ENCODE data around the gene EPM2A.
"Not testable (repeated sequence)": the region's sequence is repeated elsewhere in the genome, so short reads cannot be mapped to it uniquely, and the experiment has no call there.

Gene EPM2A

DNA sequence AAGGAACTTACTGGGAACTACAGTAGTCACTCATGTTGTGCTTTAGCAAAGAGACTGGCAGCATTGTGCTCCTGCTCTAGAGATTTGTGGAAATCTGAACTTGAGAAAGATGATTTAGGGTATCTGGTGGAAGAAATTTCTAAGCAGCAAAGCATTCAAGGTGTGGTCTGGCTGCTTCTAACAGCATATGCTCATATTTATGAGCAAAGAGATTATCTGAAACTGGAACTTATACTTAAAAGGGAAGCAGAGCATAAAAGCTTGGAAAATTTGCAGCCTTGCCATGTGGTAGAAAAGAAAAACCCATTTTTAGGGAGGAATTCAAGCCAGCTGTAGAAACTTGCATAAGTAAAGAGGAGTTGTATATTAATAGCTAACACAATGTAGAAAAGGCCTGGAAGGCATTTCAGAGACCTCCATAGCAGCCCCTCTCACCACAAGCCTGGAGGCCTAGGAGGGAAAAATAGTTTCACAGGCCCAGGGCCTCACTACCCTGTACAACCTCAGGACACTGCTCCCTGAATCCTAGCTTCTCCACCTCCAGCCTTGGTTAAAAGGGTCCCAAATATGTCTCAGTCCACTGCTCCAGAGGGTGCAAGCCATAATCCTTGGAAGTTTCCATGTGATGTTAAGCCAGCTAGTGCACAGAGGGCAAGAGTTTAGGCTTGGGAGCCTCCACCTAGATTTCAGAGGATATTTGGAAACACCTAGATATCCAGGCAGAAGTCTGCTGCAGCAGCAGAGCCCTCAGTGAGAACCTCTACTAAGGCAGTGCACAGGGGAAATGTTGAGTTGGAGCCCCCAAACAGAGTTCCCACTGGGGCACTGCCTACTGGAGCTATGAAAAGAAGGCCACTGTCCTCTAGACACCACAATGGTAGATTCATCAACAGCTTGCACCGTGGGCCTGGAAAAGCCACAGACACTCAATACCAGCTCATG lies 6.6 kb downstream of the EPM2A start:
- DNase-seq = no peak

DNA sequence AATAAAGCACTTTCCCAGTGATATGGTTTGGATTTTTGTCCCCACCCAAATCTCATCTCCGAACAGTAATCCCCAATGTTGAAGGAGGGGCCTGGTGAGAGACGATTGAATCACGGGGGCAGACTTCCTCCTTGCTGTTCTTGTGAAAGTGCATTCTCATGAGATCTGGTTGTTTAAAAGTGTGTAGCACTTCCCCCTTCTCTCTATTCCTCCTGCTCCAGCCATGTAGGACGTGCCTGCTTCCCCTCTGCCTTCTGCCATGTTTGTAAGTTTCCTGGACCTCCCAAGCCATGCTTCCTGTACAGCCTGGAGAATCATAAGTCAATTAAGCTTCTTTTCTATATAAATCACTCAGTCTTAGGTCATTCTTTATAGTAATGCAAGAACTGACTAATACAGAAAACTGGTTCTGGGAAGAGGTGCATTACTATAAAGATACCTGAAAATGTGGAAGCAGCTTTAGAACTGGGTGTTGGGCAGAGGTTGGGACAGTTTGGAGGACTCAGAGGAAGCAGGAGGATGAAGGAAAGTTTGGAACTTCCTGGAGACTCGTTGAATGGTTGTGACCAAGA lies 7.4 kb downstream of the EPM2A start:
- no peak for DNase-seq

DNA sequence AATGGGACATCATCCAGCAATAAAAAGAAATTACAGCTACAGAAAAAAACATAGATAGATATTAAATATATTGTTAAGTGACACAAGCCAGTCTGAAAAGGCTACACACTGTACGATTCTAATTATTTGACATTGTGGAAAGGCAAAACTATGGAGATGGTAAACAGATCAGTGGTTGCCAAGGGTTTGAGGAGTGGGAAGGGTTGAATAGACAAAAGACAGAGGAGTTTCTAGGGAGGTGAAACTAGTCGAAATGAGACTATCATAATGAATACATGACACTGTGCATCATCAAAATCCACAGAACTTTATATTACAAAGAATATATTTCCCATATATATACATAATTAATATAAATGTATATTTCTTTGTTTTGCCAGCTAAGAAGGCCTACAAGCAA lies 9.8 kb downstream of the EPM2A start:
- DNase-seq = no peak

DNA sequence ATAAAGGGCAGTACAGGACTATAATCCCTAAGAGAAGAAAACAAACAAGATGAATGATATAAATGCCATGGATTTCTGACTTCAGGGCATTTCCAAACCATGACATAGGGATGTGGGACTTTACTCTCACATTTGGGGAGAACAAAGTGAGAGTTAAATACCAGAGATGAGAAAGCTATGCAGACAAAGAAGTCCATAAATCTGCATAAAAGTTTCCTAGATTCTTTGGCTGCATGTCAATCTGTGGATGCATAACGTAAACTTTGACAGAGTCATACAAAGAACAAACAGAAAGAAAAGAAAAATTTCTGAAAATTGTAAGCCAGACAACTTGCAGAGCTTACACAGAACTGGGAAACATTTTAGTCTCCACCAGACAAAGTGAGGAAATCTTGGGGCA lies 11.7 kb downstream of the EPM2A start:
- DNase-seq = no peak

DNA sequence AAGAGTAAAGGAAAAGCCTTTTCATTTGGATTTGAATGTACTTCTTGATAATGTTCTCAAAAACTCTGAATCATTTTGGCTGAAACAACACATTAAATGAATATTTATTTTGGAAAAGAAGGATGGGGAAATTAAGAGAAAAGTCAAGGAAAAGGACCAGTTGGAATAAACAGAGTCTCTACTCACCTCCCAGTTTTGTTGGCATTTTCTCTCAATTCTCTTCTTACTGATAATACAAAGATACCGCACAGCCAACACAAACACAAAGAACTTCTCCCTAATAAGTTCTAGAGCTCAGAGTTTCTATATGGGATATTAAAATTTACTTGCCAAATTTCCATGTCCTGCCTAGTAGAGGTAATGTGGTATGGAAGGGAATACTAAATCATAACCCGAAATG lies 13.1 kb downstream of the EPM2A start:
- DNase-seq = no peak

DNA sequence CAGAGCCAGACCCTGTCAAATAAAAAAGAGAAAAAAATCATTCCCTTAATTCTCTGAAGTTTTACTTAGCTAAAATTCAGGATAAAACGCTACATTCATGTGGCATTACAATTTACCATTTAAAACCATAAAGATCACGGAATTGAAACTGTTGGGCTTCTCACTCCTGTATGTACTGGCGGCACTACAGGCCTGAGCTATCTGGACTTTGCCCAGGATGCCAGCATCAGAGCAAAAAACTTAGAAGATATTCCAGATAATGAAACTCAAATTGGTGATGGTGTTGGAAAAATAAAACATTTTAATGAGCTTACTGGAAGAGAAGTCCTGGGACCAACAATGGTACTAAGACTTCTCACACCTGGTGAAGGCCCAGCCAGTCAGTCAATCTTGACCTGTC lies 14.2 kb downstream of the EPM2A start:
- no peak for DNase-seq

DNA sequence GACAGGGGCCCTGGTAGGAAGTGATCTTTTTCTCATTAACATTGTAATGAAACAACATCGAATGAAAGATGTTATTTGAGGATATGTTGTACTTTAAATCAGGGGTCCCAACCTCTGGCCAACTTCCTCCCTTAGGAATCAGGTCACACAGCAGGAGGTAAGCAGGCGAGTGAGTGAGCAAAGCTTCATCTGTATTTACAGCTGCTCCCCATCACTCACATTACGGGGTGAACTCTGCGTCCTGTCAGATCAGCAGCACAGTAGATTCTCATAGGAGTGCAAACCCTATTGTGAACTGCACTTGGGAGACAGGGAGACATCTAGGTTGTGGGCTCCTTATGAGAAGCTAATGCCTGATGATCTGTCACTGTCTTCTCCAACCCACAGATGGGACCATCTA lies 19.9 kb downstream of the EPM2A start:
- DNase-seq = no peak

DNA sequence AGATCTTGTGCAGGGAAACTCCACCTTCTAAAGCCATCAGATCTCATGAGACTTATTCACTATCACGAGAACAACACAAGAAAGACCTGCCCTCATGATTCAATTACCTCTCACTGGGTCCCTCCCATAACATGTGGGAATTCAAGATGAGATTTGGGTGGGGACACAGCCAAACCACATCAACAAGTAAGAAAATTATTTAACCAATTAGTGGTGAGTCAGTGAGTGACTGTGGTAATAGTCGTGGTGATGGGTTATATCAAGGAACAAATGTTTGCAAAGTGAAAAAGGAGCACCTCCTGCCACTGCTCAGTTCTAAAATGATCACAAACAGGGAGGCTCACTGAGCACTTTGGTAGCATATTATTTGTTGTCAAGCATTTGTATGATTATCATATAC lies 20.6 kb downstream of the EPM2A start:
- no peak for DNase-seq

DNA sequence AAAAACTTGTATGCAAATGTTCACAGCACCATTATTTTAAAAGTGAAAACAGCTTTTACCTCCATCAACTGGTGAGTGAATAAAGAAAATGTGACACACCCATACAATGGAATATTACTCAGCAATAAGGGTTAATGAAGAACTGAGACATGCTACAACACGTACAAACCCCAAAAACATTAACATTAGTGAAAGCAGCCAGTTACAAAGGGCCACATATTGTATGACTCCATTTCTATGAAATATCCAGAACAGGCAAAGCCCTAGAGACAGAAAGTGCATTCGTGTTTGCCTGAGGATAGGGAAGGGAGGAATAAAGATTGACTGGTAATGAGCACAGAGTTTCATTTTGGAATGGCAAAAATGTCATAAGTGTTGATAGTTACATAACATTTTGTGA lies 21.5 kb downstream of the EPM2A start:
- no peak for DNase-seq

DNA sequence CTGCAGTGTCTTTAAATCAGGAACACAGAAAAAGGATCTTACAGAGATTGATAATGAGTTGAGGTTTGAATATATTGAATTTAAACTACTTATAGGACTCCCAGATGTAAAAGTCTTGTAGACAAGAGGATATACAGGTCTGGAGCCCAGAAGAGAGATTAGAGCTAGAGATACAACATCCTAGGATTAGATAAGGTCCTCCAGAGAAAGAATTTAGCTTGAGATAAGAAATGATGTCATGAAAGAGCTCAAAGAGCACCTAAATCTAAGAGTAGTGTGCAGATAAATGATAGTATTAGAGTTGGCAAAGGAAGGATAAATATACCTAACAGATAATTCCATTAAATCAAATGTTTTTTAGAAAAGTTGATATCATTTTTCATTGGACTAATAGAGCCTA lies 23.9 kb downstream of the EPM2A start:
- no peak for DNase-seq

DNA sequence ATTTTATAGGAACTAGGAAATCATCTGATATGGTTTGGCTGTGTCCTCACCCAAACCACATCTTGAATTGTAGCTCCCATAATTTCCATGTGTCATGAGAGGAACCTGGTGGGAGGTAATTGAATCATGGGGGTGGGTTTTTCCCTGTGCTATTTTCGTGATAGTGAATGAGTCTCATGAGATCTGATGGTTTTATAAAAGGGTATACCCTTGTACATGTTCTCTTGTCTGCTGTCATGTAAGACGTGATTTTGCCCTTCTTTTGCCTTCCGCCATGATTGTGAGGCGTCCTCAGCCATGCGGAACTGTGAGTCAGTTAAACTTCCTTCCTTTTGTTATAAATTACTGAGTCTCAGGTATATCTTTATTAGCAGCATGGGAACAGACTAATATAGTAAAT lies 27.9 kb downstream of the EPM2A start:
- no peak for DNase-seq

DNA sequence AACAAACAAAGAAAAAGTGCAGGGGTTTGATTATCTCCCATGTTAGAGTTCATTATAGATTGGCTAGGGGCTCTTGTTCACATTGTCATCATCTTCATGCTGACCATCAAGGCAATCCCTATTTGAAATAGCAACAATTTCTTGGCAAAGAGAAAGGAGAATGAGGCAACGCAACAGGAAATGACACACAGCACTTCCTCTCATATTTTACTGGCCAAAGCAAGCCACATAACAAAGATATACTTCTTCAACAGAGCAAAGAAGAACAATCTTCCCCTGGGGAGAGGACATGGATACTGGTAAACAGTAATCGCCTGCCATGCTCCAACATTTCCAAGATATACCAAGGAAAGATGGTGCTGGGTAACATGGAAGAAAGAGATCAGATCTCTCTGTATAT lies 29.8 kb downstream of the EPM2A start:
- DNase-seq = no peak

DNA sequence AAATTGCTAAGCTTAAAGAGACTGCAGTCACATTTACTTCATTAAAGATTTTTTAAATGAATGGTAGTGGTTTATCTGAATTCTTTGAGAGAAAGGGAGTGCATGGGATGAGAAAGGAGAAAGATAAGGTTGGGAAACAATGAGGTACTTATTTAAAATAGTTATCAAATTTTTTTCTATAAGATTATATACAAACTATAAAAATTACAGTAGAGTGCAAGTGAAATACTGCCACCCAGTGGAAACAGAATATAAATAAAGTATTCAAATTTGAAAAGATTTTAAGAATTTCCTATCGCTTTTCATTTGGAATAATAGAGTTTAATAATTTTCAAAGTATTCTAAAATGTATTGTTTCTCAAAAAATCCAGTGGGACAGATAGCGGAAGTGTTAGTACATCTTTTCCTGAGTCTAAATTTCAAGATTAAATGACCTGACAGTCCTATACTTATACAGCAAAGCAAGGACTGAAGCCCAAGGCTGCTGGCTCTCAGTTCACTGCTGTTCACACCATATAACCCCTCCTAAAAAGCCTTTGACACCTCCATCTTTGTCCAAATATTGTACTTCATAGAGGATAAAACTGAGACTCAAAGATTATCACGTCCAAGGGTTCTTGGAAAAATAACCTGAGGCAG lies 31.1 kb downstream of the EPM2A start:
- no peak for DNase-seq

DNA sequence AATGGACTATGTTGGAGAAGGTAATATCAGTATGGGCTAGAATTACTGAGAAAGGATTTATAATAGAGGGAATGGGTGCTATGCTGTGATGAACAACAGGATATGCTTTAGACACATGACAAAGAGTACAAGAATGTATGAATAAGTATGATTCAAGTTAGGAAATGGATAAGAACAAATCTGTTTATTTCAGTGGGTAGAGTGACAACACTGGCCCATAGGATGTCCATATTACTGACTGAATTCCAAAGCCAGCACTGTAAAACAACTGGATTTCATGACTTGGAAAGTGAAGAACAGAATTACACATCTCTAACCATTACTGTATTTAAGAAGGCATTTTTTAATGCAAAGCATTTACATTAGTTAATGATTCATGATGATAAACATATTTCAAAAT lies 35.9 kb downstream of the EPM2A start:
- DNase-seq = no peak

DNA sequence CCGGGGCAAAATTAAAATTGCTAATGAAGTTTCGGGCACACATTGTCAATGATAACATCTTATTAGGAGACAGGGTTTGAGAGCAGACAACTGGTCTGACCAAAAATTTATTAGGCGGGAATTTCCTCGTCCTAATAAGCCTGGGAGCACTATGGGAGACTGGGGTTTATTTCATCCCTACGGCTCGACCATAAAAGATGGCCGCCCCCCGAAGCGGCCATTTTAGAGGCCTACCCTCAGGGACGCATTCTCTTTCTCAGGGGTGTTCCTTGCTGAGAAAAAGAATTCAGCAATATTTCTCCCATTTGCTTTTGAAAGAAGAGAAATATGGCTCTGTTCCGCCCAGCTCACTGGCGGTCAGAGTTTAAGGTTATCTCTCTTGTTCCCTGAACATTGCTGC lies 37.9 kb downstream of the EPM2A start:
- DNase-seq = not testable (repeated sequence)

DNA sequence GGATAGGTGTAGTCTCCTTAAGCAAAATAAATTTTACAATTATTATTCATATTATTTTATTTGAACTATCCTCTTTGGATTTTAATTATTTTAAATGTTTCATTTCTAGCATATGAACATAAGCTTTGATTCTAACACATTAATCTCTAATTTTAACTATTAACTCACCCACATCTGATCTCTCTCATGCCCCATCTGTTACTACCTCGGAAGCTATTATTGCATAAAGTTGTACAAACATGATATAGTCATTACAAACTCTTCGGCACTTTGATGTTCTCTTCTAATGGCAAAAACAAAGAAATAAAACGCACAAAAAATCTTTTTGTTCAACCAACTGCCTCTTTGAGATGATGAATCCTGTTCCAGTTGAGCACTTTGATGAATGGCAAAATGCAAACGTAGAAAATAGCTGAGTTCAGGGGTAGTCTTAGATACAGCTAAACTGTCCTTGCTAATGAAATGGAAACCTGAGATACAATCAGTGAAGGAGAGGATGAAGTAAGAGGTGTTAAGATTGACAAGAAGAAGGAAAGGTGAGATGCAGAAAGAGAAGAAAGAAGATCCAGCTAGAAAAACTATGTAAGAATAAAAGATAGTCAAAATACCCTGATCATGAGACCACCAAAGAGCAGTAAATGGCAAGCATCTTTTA lies 41.1 kb downstream of the EPM2A start:
- no peak for DNase-seq

DNA sequence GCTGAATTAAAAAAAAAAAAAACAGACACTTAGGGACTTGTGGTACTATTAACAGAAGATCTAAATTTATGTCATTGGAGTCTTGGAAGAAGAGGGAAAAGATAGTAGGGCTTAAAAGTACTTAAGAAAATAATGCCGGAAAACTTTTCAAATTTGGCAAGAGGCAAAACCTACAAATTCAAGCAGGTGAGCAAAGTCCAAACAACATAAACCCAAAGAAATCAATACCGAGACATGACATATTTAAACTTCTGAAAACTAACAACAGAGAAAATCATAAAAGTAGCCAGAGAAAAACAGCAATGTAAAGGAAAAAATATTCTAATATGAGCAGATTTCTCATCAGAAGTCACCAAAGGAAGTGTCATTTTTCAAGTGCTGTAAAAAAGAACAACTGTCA lies 44.4 kb downstream of the EPM2A start:
- no peak for DNase-seq

DNA sequence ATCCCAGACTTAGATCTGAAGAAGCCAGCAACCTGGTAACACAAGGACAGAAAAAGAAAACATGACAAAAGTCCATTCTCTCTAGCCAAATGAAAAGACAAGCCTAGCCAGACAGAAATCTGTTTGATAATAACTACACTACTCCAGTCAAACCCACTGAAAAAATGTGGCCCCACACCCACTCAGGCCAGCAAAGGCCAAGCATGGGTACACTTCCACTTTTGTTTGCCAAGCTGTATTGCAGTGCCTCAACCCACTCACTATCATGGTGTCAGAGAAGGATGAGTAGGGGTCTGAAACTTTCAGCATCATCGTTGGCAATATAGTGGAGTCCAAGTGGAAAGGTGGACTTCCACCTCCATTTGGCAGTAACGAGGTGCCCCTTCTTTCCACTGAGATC lies 45.8 kb downstream of the EPM2A start:
- no peak for DNase-seq

DNA sequence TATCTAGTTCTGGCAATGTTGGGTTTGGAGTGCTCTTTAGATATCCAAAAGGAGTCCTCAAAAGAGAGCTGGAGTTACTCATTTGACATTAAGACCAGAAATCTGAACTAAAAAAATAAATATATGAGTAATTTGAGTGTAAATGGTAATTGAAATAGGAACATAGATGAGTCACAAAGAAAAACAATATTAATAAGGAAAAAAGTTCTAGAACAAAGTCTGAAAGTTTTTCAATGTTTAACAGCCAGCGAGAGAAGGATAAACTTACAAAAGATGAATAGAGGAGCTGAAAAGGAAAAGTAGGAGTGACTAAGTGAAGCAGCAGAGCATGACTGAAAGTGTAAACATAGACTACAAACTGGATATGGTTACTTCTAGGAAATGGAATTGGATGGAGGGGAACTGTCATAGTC lies 46.8 kb downstream of the EPM2A start:
- no peak for DNase-seq

DNA sequence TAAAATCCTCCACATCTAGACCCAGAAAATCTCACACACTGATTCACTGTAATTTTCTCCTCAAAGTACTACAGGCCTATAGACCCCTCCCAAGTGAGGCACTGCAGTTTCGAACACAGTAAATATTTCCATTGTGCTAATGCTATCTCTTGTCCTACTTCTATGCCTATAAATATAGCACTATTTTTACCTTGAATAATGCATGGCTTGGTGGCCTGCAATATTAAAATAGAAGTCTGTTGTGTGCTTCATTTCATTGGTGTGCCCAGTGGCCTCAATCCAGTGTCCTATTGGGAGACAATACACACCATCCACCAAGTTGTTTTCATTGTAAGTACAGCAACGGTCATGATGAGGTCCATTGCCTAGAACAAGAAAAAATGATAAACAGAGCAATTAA lies 49.4 kb downstream of the EPM2A start:
- DNase-seq = no peak

DNA sequence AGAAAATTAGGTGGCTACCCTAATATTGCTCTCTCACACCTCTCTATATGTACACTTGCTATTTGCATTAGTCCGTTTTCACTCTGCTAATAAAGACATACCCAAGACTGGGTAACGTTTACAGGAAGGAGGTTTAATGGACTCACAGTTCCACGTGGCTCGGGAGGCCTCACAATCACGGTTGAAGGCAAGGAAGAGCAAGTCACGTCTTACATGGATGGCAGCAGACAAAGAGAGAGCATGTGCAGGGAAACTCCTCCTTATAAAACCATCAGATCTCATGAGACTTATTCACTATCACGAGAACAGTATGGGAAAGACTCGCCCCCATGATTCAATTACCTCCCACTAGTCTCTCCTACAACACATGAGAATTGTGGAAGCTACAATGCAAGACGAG lies 53.4 kb downstream of the EPM2A start:
- no peak for DNase-seq

DNA sequence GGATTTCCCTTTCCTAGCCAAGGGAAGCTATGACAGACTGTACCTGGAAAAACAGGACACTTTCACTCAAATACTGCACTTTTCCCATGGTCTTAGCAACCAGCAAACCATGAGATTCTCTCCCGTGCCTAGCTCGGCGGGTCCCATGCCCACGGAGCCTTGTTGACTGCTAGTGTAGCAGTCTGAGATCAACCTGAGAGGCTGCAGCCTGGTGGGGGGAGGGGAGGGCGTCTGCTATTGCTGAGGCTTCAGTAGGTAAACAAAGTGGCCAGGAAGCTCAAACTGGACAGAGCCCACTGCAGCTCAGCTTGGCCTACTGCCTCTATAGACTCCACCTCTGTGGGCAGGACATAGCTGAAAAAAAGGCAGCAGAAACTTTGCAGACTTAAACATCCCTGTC lies 61.8 kb downstream of the EPM2A start:
- DNase-seq = peak; percentile 1

DNA sequence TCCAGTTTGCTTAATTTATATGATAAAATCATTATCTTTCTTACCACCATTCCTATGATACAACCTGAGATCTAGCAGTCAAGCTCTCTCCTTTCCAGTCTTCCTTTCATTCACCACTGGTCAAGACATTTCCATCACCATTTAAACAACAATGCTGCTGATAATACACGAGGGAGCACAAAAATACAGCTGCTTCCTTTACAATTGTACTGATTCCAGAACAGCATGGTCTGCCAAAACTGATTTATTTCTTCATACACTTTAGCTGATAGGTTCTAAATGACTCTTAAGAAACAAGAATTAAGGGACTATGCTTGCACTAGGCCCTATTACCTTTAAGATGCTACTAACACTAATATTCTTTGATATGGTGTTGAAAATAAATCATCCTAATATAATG lies 65.0 kb downstream of the EPM2A start:
- DNase-seq = no peak

DNA sequence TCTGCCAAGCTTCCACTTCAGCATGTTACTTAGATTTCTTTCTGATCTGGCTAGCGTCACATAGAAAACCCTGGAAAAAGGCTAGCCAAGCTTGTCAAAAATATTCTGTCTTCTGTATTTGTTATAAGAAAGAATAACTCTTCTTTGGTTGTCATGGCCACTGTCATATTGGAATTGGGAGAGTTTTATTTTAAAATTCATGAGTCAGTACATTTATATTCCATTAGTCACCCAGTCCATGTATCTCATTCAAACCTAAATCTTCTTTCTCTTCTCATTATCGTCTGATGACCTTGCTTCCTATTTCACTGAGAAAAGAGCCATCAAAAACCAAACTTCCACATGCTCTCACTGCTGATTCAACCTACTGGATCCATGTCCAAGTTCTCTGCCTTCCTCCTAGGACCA lies 65.7 kb downstream of the EPM2A start:
- DNase-seq = no peak
